ENCODE data around the gene DUSP9.

Gene DUSP9

GRCh38 chrX:153621949-153622598 is 24.9 kb upstream of the DUSP9 start:
- no peak for TF ChIP-seq CTCF (IDR thresholded peaks at IDR 0.05; ENCODE audit: borderline replicate concordance, control extremely low read depth, extremely low read depth, insufficient read depth, missing control alignments)
- in situ Hi-C loops (cut with MboI; ENCODE audit: low sequenced_read_pairs, unreplicated experiment), result no loop called here
- no peak for DNase-seq (ENCODE audit: low spot score)

GRCh38 chrX:153622661-153623309 is 24.2 kb upstream of the DUSP9 start:
- no peak for TF ChIP-seq CTCF (IDR thresholded peaks at IDR 0.05; ENCODE audit: borderline replicate concordance, control extremely low read depth, extremely low read depth, insufficient read depth, missing control alignments)
- in situ Hi-C loops (cut with MboI; ENCODE audit: low sequenced_read_pairs, unreplicated experiment), result no loop called here
- no peak for DNase-seq (ENCODE audit: low spot score)

- DNase-seq (ENCODE audit: low spot score), result no peak
- no peak for TF ChIP-seq CTCF (IDR thresholded peaks at IDR 0.05; ENCODE audit: borderline replicate concordance, control extremely low read depth, extremely low read depth, insufficient read depth, missing control alignments)
- in situ Hi-C loops (cut with MboI; ENCODE audit: low sequenced_read_pairs, unreplicated experiment), result no loop called here
Observed at GRCh38 chrX:153623310-153624029, 23.5 kb upstream of the DUSP9 start.

GRCh38 chrX:153624196-153625091 is 22.6 kb upstream of the DUSP9 start:
- no peak for TF ChIP-seq CTCF (IDR thresholded peaks at IDR 0.05; ENCODE audit: borderline replicate concordance, control extremely low read depth, extremely low read depth, insufficient read depth, missing control alignments)
- DNase-seq (ENCODE audit: low spot score), result no peak
- in situ Hi-C loops (cut with MboI; ENCODE audit: low sequenced_read_pairs, unreplicated experiment), result no loop called here

GRCh38 chrX:153625271-153626024 is 21.6 kb upstream of the DUSP9 start:
- TF ChIP-seq CTCF (IDR thresholded peaks at IDR 0.05; ENCODE audit: borderline replicate concordance, control extremely low read depth, extremely low read depth, insufficient read depth, missing control alignments), result no peak
- in situ Hi-C loops (cut with MboI; ENCODE audit: low sequenced_read_pairs, unreplicated experiment), result no loop called here
- DNase-seq (ENCODE audit: low spot score), result no peak

Measured in GM13976 (cell line).